Measurements from ENCODE around the gene KRT27. TPM values are rescaled to one million over a fixed set of nuclear protein-coding genes. Genes with fewer than 3 reads are reported as not detected.

The KRT27 gene
- total and polyA plus RNA-seq, 7 experiments from 2014 or later: not detected

DNA sequence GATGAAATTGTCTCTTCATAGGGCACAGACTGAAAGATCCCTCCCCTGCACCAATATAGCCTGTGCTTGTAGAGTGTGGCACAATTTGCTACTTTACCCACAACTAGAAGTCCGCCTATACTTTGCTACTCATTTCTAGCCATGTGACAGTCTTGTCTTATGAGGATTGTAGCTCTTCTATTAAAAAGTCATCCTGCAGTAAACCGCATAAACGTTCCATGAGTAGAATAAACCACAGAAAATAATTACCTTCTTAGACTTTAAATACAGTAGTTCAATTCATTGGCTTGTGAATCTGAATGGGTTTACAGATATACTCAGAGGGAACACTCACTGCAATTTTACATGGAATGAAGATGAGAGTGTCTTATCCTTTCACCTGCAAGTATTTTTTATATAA lies 4.4 kb downstream of the KRT27 start:
- peaks cover 0 to 3% of the 10 kb centered on the region in 2 donors for H3K27me3 ChIP-seq (ENCODE audit: control insufficient read depth in 2 of 2, insufficient read depth in 2 of 2, low read length in 2 of 2)
- ATAC-seq: no peak
- Mint-ChIP-seq H3K9me3 (no peaks in the 10 kb centered on the region), H3K36me3 (no peaks in the 10 kb centered on the region), H3K27me3 (peaks cover 56 to 71% (median 61%) of the 10 kb centered on the region in 5 donors), H3K4me1 (peaks cover 0 to 11% (median 2%) of the 10 kb centered on the region in 7 donors), H3K4me3 (no peak overlapping the region), H3K27ac (no peak overlapping the region)
- intact Hi-C loops (cut with micrococcal nuclease): no loop called here
- no peak for DNase-seq
- H3K4me1 ChIP-seq (ENCODE audit: control insufficient read depth in 2 of 2, insufficient read depth in 2 of 2, low read length in 2 of 2): no peaks in the 10 kb centered on the region
- H3K36me3 ChIP-seq (ENCODE audit: control insufficient read depth in 2 of 3, insufficient read depth in 3 of 3, low read length in 3 of 3): no peaks in the 10 kb centered on the region
- H3K4me3 ChIP-seq (ENCODE audit: low read length): no peak overlapping the region
- POLR2A ChIA-PET: no interaction called here
- no peak overlapping the region for H3K27ac ChIP-seq (ENCODE audit: low read depth, low read length)
- H3K9me3 ChIP-seq (ENCODE audit: control insufficient read depth in 2 of 3, low read length in 3 of 3): no peaks in the 10 kb centered on the region
- CTCF ChIA-PET: no interaction called here

GRCh38 chr17:40777459-40777858 lies 4.9 kb downstream of the KRT27 start:
- Mint-ChIP-seq H3K4me1 (peaks cover 0 to 11% (median 2%) of the 10 kb centered on the region in 7 donors), H3K27me3 (peaks cover 61 to 72% (median 66%) of the 10 kb centered on the region in 5 donors)
- no peak for ATAC-seq

DNA sequence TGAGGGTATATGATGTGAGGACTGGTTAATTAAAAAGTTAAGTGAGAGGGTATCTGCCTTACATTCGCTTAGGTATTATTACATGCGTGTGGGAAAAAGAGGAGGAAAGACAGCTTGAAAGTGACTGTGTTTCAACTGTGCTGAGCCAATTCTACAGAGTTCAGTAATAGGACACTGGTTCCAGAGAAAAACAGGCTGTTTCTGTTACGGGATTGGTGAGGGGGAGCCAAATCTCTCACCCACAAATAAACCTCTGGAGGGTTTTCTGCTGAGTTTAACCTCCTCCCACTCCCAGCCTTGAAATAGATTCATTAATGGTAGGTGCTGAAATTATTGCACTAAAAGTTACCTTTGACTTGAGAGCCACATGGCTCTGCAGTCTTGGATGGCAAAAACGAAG lies 6.4 kb downstream of the KRT27 start:
- ChIA-PET POLR2A (no interaction called here), CTCF (no interaction called here)
- Mint-ChIP-seq H3K9me3 (no peaks in the 10 kb centered on the region), H3K36me3 (no peaks in the 10 kb centered on the region), H3K27me3 (peaks cover 67 to 76% (median 75%) of the 10 kb centered on the region in 5 donors), H3K27ac (no peak overlapping the region), H3K4me3 (no peak overlapping the region), H3K4me1 (peaks cover 0 to 11% (median 2%) of the 10 kb centered on the region in 7 donors)
- Histone ChIP-seq H3K36me3 (ENCODE audit: control insufficient read depth in 2 of 3, insufficient read depth in 3 of 3, low read length in 3 of 3) (no peaks in the 10 kb centered on the region), H3K9me3 (ENCODE audit: control insufficient read depth in 2 of 3, low read length in 3 of 3) (no peaks in the 10 kb centered on the region), H3K27me3 (ENCODE audit: control insufficient read depth in 2 of 2, insufficient read depth in 2 of 2, low read length in 2 of 2) (peaks cover 4% of the 10 kb centered on the region in 2 donors), H3K4me1 (ENCODE audit: control insufficient read depth in 2 of 2, insufficient read depth in 2 of 2, low read length in 2 of 2) (no peaks in the 10 kb centered on the region), H3K4me3 (ENCODE audit: low read length) (no peak overlapping the region), H3K27ac (ENCODE audit: low read depth, low read length) (no peak overlapping the region)
- DNase-seq: no peak
- no peak for ATAC-seq
- intact Hi-C loops (cut with micrococcal nuclease): no loop called here

More at GRCh38 chr17:40777459-40777858, 4.9 kb downstream of the KRT27 start:
- Histone ChIP-seq H3K4me1 (ENCODE audit: control insufficient read depth in 2 of 2, insufficient read depth in 2 of 2, low read length in 2 of 2) (no peaks in the 10 kb centered on the region), H3K9me3 (ENCODE audit: control insufficient read depth in 2 of 3, low read length in 3 of 3) (no peaks in the 10 kb centered on the region), H3K27ac (ENCODE audit: low read depth, low read length) (no peak overlapping the region), H3K4me3 (ENCODE audit: low read length) (no peak overlapping the region), H3K36me3 (ENCODE audit: control insufficient read depth in 2 of 3, insufficient read depth in 3 of 3, low read length in 3 of 3) (no peaks in the 10 kb centered on the region), H3K27me3 (ENCODE audit: control insufficient read depth in 2 of 2, insufficient read depth in 2 of 2, low read length in 2 of 2) (peaks cover 0 to 3% of the 10 kb centered on the region in 2 donors)
- no peaks in the 10 kb centered on the region for H3K36me3 Mint-ChIP-seq
- ChIA-PET CTCF (no interaction called here), POLR2A (no interaction called here)
- no peak overlapping the region for H3K27ac Mint-ChIP-seq
- DNase-seq: no peak
- intact Hi-C loops (cut with micrococcal nuclease): no loop called here
- no peak overlapping the region for H3K4me3 Mint-ChIP-seq
- H3K9me3 Mint-ChIP-seq: no peaks in the 10 kb centered on the region

DNA sequence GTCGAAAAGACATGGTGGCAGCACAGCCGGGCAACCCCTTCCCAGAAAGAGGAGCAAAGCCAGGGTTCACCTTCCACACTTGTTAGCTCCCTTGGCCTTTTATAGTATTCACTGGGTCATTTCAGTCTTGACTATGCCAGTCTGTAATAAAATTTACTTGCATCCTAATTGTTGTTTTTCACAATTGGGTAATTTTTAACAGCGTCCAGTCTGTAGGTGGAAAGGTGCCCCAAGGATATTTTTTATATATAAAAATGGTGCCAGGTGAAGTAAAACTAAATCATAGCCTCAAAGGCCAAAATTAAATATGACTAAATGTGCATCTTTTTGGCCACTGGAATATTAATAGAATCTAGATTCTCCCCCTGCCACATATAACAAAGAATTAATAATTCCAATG lies 10.2 kb downstream of the KRT27 start, which contains the start of gene KRT26:
Gene KRT26, minus strand, starts transcription at position 101 of the 400 bp plus-strand sequence. Its CDS starts 88 bp downstream, at position 13.
- intact Hi-C loops (cut with micrococcal nuclease): no loop called here
- no peaks in the 10 kb centered on the region for H3K9me3 ChIP-seq (ENCODE audit: control insufficient read depth in 2 of 3, low read length in 3 of 3)
- DNase-seq (no peak), ATAC-seq (no peak)
- Mint-ChIP-seq H3K36me3 (no peaks in the 10 kb centered on the region), H3K9me3 (no peaks in the 10 kb centered on the region), H3K27ac (no peak within 1 kb of the TSS), H3K4me1 (no peaks in the 10 kb centered on the region), H3K27me3 (peaks cover 42 to 54% (median 51%) of the 10 kb centered on the region in 5 donors), H3K4me3 (no peak within 1 kb of the TSS)
- no peak within 1 kb of the TSS for H3K27ac ChIP-seq (ENCODE audit: low read depth, low read length)
- no peak within 1 kb of the TSS for H3K4me3 ChIP-seq (ENCODE audit: low read length)
- CTCF ChIA-PET: no interaction called here
- no peaks in the 10 kb centered on the region for H3K4me1 ChIP-seq (ENCODE audit: control insufficient read depth in 2 of 2, insufficient read depth in 2 of 2, low read length in 2 of 2)
- peaks cover 4% of the 10 kb centered on the region in 2 donors for H3K27me3 ChIP-seq (ENCODE audit: control insufficient read depth in 2 of 2, insufficient read depth in 2 of 2, low read length in 2 of 2)
- no peaks in the 10 kb centered on the region for H3K36me3 ChIP-seq (ENCODE audit: control insufficient read depth in 2 of 3, insufficient read depth in 3 of 3, low read length in 3 of 3)
- POLR2A ChIA-PET: interaction anchor here (0.5 kb wide), 1 partner anchor 393 kb away, joined by 3 read pairs; no protein-coding TSS in a partner anchor

DNA sequence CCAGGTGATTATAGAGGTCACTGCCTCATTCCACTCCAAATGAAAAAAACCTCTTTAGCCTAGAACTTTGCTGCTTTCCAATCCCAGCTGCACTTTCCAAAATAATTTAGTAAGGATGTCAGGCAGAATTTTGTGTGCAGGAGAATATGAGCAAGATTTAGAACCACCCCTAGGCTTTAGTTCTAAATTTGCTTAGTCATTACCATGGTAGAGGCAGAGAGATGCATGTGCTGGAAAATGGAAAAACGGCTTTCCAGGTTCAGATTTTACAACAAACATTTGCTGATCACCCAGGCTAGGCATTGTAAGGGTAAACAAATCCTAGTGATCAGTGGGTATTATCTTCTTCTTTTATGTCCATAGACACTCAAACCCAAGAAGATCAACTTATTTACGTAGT lies 16.7 kb downstream of the KRT27 start:
- Histone ChIP-seq H3K4me3 (ENCODE audit: low read length) (no peak overlapping the region), H3K4me1 (ENCODE audit: control insufficient read depth in 2 of 2, insufficient read depth in 2 of 2, low read length in 2 of 2) (no peaks in the 10 kb centered on the region), H3K27ac (ENCODE audit: low read depth, low read length) (no peak overlapping the region), H3K27me3 (ENCODE audit: control insufficient read depth in 2 of 2, insufficient read depth in 2 of 2, low read length in 2 of 2) (no peaks in the 10 kb centered on the region), H3K9me3 (ENCODE audit: control insufficient read depth in 2 of 3, low read length in 3 of 3) (peaks cover 0 to 15% (median 3%) of the 10 kb centered on the region in 3 experiments), H3K36me3 (ENCODE audit: control insufficient read depth in 2 of 3, insufficient read depth in 3 of 3, low read length in 3 of 3) (no peaks in the 10 kb centered on the region)
- no peaks in the 10 kb centered on the region for H3K4me1 Mint-ChIP-seq
- POLR2A ChIA-PET: no interaction called here
- H3K9me3 Mint-ChIP-seq: peaks cover 0 to 38% (median 24%) of the 10 kb centered on the region in 11 donors
- intact Hi-C loops (cut with micrococcal nuclease): no loop called here
- CTCF ChIA-PET: interaction anchor here (0.5 kb wide), 1 partner anchor 70 kb away, joined by 3 read pairs; no protein-coding TSS in a partner anchor
- peaks cover 0 to 11% (median 6%) of the 10 kb centered on the region in 5 donors for H3K36me3 Mint-ChIP-seq
- H3K27ac Mint-ChIP-seq: no peak overlapping the region
- DNase-seq (no peak), ATAC-seq (no peak)
- peaks cover 7 to 33% (median 30%) of the 10 kb centered on the region in 5 donors for H3K27me3 Mint-ChIP-seq
- no peak overlapping the region for H3K4me3 Mint-ChIP-seq

DNA sequence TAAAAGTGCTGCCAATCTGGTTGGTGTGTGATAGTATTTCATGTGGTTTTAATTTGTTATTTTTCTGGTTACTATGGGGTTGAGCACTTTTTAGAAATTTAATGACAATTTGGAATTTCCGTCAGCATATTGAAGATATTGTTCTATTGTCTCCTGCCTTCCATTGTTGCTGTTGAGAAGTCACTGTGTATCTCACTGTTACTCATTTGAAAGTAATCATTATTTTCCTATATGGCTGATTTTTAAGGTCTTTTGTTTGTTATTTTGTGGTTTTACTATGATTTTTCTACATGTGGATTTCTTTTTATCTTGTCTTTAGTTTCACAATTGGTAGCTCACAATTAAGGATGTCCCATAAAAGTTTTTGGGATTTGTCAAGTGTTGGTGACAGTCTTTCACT lies 18.6 kb downstream of the KRT27 start:
- no peaks in the 10 kb centered on the region for H3K4me1 ChIP-seq (ENCODE audit: control insufficient read depth in 2 of 2, insufficient read depth in 2 of 2, low read length in 2 of 2)

More for the DNA sequence above, 18.6 kb downstream of the KRT27 start:
- H3K36me3 ChIP-seq (ENCODE audit: control insufficient read depth in 2 of 3, insufficient read depth in 3 of 3, low read length in 3 of 3): no peaks in the 10 kb centered on the region
- no peaks in the 10 kb centered on the region for H3K4me1 Mint-ChIP-seq
- no peak overlapping the region for H3K27ac ChIP-seq (ENCODE audit: low read depth, low read length)
- intact Hi-C loops (cut with micrococcal nuclease): no loop called here
- no peak overlapping the region for H3K4me3 ChIP-seq (ENCODE audit: low read length)
- ATAC-seq (no peak), DNase-seq (no peak)
- H3K36me3 Mint-ChIP-seq: peaks cover 0 to 18% (median 15%) of the 10 kb centered on the region in 5 donors
- H3K27ac Mint-ChIP-seq: no peak overlapping the region
- ChIA-PET CTCF (no interaction called here), POLR2A (no interaction called here)
- H3K27me3 ChIP-seq (ENCODE audit: control insufficient read depth in 2 of 2, insufficient read depth in 2 of 2, low read length in 2 of 2): no peaks in the 10 kb centered on the region
- peaks cover 0 to 24% (median 8%) of the 10 kb centered on the region in 3 experiments for H3K9me3 ChIP-seq (ENCODE audit: control insufficient read depth in 2 of 3, low read length in 3 of 3)
- peaks cover 0 to 57% (median 39%) of the 10 kb centered on the region in 11 donors for H3K9me3 Mint-ChIP-seq
- H3K4me3 Mint-ChIP-seq: no peak overlapping the region
- peaks cover 15 to 38% (median 35%) of the 10 kb centered on the region in 5 donors for H3K27me3 Mint-ChIP-seq
